ENCODE data around the gene EGLN2.

DNA sequence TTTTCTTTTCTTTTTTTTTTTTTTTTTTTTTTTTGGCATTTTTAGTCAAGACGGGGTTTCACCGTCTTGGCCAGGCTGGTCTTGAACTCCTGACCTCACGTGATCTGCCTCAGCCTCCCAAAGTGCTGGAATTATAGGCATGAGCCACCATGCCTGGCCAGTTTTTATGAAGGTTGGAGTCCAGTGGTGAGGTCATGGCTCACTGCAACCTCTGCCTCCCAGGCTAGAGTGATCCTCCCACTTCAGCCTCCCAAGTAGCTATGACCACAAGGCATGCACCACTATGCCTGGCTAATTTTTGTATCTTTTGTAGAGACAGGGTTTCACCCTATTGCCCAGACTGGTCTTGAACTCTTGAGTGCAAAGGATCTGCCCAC, 43.8 kb upstream of the EGLN2 start:
- TF ChIP-seq POLR2AphosphoS5 (IDR thresholded peaks at IDR 0.05) (no peak), POLR2A (IDR thresholded peaks at IDR 0.05) (no peak)
- TF ChIP-seq, protein P1, sequence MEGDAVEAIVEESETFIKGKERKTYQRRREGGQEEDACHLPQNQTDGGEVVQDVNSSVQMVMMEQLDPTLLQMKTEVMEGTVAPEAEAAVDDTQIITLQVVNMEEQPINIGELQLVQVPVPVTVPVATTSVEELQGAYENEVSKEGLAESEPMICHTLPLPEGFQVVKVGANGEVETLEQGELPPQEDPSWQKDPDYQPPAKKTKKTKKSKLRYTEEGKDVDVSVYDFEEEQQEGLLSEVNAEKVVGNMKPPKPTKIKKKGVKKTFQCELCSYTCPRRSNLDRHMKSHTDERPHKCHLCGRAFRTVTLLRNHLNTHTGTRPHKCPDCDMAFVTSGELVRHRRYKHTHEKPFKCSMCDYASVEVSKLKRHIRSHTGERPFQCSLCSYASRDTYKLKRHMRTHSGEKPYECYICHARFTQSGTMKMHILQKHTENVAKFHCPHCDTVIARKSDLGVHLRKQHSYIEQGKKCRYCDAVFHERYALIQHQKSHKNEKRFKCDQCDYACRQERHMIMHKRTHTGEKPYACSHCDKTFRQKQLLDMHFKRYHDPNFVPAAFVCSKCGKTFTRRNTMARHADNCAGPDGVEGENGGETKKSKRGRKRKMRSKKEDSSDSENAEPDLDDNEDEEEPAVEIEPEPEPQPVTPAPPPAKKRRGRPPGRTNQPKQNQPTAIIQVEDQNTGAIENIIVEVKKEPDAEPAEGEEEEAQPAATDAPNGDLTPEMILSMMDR (IDR thresholded peaks at IDR 0.05), result no peak
